GM18502 (cell line): ENCODE measurements around the gene NOXO1.
"Not testable (repeated sequence)": the region's sequence is repeated elsewhere in the genome, so short reads cannot be mapped to it uniquely, and the experiment has no call there.

Experiments used
- ATAC-seq: cut with Tn5 transposase; IDR thresholded peaks from one replicate; pipeline ENCODE4 v1.9.1; 2021; ENCODE audit warnings: mild to moderate bottlenecking; ENCODE audit not compliant: unreplicated experiment, poor library complexity

NOXO1 gene

DNA sequence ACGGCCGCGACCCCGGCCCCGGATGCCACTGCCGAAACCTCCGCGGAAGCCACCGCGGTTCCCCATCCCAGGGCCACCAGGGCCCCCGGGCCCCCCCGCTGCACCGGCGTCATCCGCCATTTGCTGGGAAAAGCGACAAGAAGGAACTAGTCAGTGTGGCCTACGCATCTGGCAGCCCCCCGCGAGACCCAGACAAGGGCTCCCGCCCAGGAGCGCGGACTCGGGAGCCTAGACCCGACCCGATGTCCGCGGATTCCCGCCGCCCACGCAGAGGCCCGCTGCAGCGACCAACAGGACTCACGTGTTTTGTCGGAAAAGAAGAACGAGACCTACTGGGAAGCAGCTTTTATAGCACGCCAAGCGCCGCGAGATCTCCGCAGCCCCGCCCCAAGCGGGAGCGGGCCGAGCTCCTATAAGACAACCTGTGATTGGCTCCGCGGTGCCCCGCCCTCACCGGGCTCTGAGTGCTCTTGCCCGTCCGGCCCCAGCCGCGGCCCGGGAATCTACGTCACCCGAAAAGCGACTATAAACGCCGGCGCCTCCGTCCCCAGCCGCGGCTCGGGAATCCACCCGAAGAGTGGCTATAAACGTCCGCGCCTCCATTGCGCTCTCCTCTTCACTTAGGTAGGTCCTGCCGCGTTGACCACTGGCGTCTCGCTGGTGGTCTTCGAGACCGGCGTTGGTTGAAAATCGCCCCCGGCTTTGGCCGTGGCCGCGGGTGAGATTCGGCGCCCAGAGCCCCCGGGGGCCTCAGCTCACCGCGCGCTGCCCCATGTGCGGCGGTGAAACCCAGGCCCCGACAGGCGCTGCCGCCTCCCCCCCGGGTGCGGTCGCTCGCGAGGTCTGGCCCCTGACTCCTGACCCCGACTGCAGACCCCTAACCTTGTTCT is 16.5 kb downstream of the NOXO1 start, which contains the start of gene RPS2:
TSS of gene RPS2 (minus strand) at position 321 of the 890 bp plus-strand sequence. CDS start at position 120, 201 bp downstream.
- peak; percentile 78 for ATAC-seq

DNA sequence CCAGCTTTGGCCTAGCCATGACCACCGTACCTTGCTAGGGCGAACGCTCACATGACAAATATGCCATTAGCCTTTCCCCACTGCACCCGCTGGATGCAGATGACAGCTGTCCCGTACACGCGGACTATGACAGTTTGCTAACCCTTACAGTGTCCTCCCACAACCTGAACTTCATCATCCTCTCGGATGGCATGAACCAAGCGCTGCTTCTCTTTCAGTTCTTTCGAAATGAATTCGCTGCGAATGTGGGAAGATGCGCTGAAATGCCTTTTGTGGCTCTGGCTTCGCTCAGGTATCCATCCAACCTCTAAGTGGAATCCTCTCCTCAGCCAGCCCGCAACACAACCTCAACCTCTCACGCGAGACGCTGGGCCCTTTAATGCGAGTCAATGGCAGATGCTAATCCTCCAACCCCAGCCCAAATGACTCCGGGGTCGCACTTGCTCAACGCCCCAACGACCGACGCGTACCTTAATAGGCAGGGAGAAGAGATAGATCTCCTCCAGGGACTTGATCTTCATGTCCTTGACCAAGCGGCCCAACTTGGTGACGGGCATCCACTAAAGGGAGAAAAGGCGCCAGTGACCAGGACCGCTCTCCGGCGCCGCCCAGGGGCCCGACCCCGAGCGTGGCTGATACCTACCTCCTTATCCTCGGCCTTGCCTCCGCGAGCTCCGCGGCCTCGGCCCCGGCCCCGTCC is 17.3 kb downstream of the NOXO1 start:
- peak; percentile 2 for ATAC-seq

- not testable (repeated sequence) for ATAC-seq
Measured at GRCh38 chr16:1962161-1963153, 18.8 kb downstream of the NOXO1 start.

- no peak for ATAC-seq
Measured at GRCh38 chr16:1961651-1962067, 19.6 kb downstream of the NOXO1 start.

GRCh38 chr16:1960665-1961630 is 20.3 kb downstream of the NOXO1 start:
- ATAC-seq, result no peak

DNA sequence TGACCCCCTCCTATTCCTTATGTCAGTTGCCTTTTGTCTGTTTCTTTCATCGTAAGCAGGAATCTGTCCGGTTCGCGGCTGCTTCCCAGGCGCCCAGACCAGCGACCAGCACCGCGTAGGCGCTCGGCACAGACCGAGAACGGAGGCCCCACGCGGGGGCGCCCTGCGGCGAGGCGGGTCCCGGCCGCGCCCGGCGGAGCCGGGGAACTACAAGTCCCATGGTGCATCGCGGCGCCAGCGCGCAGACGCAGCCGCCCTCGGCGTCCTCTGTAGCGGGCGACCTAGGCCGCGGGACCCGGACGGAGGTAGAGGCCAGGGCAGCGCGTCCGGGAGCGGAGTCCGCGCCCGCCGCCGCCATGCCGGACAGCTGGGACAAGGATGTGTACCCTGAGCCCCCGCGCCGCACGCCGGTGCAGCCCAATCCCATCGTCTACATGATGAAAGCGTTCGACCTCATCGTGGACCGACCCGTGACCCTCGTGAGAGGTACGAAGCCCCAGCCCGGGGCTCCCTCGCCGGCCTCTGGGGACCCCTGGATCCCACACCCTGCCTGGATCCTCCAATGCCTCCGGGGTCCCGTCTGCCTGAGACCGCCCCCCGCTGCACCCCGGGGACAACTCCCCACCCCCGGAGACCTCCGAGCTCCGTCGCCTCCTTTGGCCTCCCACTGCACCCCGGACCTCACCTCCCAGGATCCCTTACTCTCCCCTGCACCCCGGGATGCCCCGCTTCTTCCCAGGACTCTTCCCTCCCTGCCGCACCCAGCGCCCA is 21.8 kb downstream of the NOXO1 start, which contains the start of gene NDUFB10:
TSS of gene NDUFB10 (plus strand) at position 270 of the 771 bp plus-strand sequence. CDS start at position 357, 87 bp downstream.
- ATAC-seq, result peak; percentile 72

GRCh38 chr16:1958715-1959268 is 22.5 kb downstream of the NOXO1 start:
- peak; percentile 6 for ATAC-seq

GRCh38 chr16:1958143-1958491 is 23.2 kb downstream of the NOXO1 start:
- not testable (repeated sequence) for ATAC-seq

- not testable (repeated sequence) for ATAC-seq
Measured at GRCh38 chr16:1957434-1958142, 23.7 kb downstream of the NOXO1 start.

- ATAC-seq, result no peak
Measured at GRCh38 chr16:1953734-1954133, 27.5 kb downstream of the NOXO1 start.

DNA sequence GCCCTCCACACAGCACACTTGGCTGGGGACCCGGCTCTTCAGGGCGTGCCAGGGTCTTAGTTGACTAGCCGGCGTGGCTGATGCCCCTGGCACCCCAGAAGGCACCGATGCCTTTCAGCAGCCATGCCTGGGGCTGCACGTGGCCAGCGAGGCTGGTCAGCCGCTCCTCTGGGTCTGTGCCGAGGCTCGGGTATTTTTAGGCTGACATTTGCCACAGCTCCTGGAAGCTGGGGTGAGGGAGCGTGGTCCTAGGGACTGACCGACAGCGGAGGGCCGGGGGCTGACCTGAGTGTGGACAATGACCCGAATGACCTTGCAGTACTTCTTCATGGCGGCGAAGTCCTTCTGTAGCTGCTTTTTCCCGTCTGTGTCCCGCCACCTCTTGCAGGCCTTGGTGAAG is 30.7 kb downstream of the NOXO1 start:
- ATAC-seq, result no peak

DNA sequence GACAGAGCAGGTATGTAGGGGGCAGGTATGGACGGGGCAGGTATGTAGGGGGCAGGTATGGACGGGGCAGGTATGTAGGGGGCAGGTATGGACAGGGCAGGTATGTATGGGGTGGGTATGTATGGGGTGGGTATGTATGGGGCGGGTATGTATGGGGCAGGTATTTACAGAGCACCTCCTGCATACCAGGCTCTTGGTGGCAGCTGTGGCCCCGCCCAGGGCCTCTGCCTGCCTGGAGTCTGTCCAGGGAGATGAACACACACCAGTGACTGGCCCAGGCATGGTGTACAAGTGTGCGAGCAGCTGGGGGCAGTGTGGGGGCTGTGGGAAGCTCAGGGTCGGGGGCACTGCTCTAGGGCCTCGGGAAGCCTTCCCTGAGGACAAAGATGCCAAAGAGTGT is 31.2 kb downstream of the NOXO1 start:
- no peak for ATAC-seq

DNA sequence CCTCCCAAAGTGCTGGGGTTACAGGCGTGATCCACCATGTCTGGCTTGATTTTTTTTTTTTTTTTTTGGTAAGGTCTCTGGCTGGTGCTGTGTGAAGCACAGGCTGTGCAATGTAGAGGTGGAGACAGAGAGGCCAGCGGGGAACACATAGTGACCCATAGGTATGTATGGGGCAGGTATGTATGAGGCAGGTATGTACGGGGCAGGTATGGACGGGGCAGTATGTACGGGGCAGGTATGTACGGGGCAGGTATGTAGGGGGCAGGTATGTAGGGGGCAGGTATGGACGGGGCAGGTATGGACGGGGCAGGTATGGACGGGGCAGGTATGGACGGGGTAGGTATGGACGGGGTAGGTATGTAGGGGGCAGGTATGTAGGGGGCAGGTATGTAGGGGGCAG is 31.8 kb downstream of the NOXO1 start:
- ATAC-seq, result no peak

DNA sequence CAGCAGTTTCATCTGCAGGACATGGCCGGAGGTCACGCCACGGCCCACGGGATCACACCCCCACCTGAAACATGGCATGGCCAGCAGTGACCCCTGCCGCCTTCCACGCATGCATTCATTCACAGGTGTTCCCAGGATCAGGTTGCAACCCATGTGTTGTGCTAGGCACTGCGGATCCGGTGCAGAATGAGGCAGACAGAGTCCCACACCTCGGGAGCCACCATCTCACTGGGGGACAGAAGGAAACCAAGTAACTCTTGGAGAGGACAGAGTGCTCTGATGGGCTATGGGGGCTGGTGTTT is 33.9 kb downstream of the NOXO1 start:
- no peak for ATAC-seq

- ATAC-seq, result no peak
Measured at GRCh38 chr16:1946495-1947368, 34.5 kb downstream of the NOXO1 start.

GRCh38 chr16:1945559-1946391 is 35.5 kb downstream of the NOXO1 start:
- ATAC-seq, result no peak
